HG02798 (cell line): ENCODE results near the gene NTSR1.
A peak's percentile ranks its signal among the peaks of the same experiment; 100 is the strongest.

Experiments
- ATAC-seq: cut with Tn5 transposase; IDR thresholded peaks from one replicate; pipeline ENCODE4 v1.9.1; 2021; ENCODE audit warnings: mild to moderate bottlenecking; ENCODE audit not compliant: unreplicated experiment, poor library complexity

The NTSR1 gene

GRCh38 chr20:62795023-62795761 lies 86.6 kb downstream of the NTSR1 start:
- ATAC-seq = no peak

GRCh38 chr20:62796699-62797491 lies 88.3 kb downstream of the NTSR1 start:
- ATAC-seq = no peak

GRCh38 chr20:62797671-62798532 lies 89.3 kb downstream of the NTSR1 start:
- ATAC-seq = no peak

GRCh38 chr20:62799036-62799435 lies 90.4 kb downstream of the NTSR1 start:
- no peak for ATAC-seq

- ATAC-seq = no peak
Observed at GRCh38 chr20:62799459-62799858, 90.8 kb downstream of the NTSR1 start.

GRCh38 chr20:62799873-62800272 lies 91.2 kb downstream of the NTSR1 start:
- ATAC-seq = no peak

- ATAC-seq = no peak
Observed at GRCh38 chr20:62800314-62801259, 92.0 kb downstream of the NTSR1 start.

GRCh38 chr20:62801284-62802010 lies 92.8 kb downstream of the NTSR1 start:
- no peak for ATAC-seq

- no peak for ATAC-seq
Observed at GRCh38 chr20:62802026-62802712, 93.5 kb downstream of the NTSR1 start.

- no peak for ATAC-seq
Observed at GRCh38 chr20:62804021-62804626, 95.5 kb downstream of the NTSR1 start.

- peak; percentile 54 for ATAC-seq
Observed at GRCh38 chr20:62804627-62805154, 96.1 kb downstream of the NTSR1 start, which contains the start of gene OGFR. Gene OGFR (plus strand): TSS chr20:62804835. CDS start chr20:62804860, 25 bp downstream.

GRCh38 chr20:62805155-62805710 lies 96.6 kb downstream of the NTSR1 start:
- ATAC-seq = peak; percentile 33

- ATAC-seq = no peak
Observed at GRCh38 chr20:62805711-62806382, 97.2 kb downstream of the NTSR1 start.

GRCh38 chr20:62806383-62807050 lies 97.9 kb downstream of the NTSR1 start:
- no peak for ATAC-seq

GRCh38 chr20:62807444-62808210 lies 99.0 kb downstream of the NTSR1 start:
- ATAC-seq = no peak
